Hematopoietic multipotent progenitor cell treated with erythropoietin and hydrocortisone succinate and interleukin-3 and kit ligand, for 6 days (in vitro differentiated cells): Measurements from ENCODE around the gene CLASRP.

Experiments used
- DNase-seq: peaks from one replicate; pipeline ENCODE4 v3.0.0-alpha.2; 2015

The CLASRP gene

GRCh38 chr19:45087531-45087930 lies 48.7 kb downstream of the CLASRP start:
- DNase-seq = peak; percentile 52

DNA sequence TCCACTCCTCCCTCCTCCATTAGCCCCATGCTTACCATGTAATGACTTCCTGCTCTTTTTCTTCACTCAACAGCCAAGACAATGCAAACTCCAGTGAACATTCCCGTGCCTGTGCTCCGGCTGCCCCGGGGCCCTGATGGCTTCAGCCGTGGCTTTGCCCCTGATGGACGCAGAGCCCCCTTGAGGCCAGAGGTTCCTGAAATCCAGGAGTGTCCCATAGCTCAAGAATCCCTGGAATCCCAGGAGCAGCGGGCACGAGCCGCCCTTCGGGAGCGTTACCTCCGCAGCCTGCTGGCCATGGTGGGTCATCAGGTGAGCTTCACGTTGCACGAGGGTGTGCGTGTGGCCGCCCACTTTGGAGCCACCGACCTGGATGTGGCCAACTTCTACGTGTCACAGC lies 51.2 kb downstream of the CLASRP start:
- no peak for DNase-seq

- no peak for DNase-seq
Measured at GRCh38 chr19:45090606-45091005, 51.8 kb downstream of the CLASRP start.

- DNase-seq = peak; percentile 99
Measured at GRCh38 chr19:45091031-45091923, 52.4 kb downstream of the CLASRP start.

GRCh38 chr19:45092747-45093678 lies 54.2 kb downstream of the CLASRP start, which contains the start of gene PPP1R37:
Gene PPP1R37, plus strand, starts transcription at chr19:45093179. Its CDS starts 147 bp downstream, at chr19:45093326.
- DNase-seq = peak; percentile 99

GRCh38 chr19:45094137-45094536 lies 55.3 kb downstream of the CLASRP start:
- DNase-seq = no peak

DNA sequence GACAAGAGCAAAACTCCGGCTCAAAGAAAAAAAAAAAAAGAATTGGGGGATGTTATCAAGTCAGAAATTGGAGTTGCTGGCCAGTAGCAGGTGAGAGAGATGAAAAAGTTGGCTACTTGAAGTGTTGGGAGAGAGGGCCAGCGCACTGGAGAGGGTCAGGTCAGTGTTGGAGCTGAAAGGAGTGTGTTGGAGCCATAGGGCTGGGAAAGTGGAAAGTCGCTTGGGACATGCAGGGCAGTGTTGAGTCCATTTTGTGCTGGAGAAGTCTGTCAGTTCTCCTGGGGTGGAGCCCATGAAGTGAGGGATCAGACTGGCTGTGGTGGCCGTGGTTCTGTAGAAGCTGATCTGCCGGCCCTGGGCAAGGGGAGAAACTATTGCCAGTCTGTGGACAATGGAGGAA lies 55.9 kb downstream of the CLASRP start:
- no peak for DNase-seq

DNA sequence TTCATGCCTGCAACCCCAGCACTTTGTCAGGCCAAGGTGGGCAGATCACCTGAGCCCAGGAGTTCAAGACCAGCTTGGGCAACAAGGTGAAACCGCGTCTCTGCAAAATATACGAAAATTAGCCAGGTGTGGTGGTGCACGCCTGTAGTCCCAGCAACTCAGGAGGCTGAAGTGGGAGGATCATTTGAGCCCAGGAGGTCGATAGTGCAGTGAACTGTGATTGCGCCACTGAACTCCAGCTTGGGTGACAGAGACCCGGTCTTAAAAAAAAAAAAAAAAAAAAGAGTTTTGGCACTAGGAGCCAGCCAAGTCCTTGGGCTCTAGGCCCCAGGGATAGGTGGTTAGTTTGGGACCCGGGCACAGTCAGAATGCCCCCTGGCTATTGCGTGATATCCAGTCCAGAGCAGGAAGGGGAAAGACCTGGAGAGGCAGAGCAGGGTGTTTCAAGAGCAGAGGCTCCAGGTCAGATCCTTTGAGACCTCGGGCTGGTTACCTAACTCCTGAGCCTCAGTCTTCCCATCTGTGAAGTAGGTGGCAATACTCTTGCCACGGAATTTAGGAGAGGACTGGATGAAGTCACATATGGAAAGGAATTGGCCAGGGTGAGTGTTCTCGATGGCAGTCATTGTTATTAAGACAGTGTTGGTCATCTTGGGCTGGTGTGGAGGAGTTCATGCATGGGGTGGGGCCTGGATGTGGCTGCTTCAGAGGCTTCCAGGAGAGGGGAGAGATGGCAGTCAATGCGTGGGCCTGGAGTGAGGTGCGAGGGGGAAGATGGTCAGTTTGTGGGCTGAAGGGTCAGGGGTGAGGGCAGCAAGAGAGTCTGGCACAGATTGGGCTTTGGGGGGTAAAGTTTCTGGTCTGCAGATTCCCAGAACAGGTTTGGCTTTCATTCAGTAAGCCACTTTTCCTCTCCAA lies 56.9 kb downstream of the CLASRP start:
- DNase-seq = no peak

DNA sequence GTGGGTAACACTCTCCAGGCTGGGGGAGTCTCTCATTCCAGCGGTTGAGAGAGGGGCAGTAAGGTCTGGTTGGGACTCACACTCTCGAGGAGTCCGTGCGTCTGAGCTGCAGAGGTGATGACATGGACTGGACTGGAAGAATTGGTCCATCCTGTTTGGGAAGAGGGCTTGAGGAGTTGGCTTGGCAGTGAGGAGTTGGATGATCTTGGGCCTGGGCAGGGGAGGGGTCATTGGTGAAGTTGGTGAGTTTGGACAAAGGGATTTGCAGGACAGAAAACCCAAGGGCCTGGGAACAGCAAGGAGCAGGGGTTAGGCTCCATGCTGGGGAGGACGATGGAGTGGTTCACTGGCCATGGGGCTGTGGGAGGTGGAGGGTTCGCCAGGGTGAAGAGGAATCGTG lies 57.9 kb downstream of the CLASRP start:
- no peak for DNase-seq

- no peak for DNase-seq
Measured at GRCh38 chr19:45097450-45097775, 58.6 kb downstream of the CLASRP start.

DNA sequence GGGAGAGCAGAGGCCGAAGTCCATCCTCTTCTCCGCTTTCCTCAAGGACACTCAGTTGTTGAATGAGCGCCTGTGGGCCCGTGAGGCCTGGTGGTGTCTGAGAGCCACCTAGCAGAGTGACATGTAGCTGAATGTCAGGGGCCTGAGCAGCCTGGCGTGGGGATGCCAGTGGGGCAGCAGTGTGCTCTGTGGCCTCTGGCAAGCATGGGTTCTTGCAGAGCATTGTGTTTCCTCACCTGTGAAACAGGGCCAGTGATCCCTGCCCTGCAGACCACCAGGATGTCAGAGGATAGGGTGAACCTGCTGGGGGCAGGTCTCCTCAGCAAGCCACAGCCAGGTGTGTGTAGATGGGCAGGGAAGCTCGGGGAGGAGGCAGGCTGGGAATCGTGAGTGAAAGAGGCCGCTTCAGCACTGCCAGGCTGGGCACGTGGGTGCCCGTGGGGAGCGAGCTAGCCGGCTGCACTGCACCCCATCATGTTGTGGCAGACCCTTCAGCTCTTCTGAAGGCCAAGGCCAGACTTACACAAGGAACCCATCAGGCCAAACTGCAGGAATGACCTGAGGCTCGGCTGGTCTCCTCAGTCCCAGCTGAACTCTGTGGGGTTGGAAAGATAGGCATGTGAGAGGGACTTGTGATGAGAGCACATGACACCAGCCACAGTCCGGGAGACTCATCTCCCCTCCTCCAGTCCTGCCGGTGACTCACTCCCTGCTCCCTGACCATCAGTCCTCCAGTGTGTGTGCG lies 59.1 kb downstream of the CLASRP start:
- DNase-seq = peak; percentile 30

- no peak for DNase-seq
Measured at GRCh38 chr19:45098521-45099466, 59.9 kb downstream of the CLASRP start.

DNA sequence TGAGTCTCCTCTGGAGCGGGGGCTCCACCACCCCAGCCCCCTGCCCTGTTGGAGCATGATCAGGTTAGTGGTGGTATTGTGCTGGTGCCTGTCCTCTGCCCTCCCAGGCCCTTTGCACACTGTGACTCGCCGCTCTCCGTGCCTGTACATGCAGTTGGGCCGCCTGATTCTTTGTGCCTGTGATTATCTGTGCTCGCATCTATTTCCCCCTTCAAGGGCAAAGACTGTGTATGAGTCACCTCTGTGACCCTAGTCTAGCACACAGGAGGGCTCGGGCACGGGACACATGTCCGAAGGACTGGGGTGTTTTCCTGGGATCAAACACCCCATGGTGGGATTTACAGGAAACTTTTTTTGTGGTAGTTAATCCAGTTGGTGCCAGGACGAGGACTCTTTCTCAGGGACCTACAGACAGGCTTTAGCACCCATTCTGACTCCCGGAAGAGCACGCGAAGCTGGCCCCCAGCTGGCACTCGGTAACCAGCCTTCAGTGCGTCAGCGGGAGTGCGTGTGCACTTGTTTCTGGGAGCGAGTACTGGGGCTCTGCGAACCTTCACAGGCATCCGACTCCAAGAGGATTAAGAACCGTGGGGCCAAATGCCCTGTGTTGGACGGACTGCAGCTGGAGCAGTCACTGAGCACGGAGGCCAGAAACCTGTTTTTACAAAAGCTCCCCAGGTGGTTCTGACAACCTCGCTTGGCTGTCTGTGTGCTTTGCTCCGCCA lies 60.8 kb downstream of the CLASRP start:
- no peak for DNase-seq

- DNase-seq = no peak
Measured at GRCh38 chr19:45100201-45100600, 61.4 kb downstream of the CLASRP start.

DNA sequence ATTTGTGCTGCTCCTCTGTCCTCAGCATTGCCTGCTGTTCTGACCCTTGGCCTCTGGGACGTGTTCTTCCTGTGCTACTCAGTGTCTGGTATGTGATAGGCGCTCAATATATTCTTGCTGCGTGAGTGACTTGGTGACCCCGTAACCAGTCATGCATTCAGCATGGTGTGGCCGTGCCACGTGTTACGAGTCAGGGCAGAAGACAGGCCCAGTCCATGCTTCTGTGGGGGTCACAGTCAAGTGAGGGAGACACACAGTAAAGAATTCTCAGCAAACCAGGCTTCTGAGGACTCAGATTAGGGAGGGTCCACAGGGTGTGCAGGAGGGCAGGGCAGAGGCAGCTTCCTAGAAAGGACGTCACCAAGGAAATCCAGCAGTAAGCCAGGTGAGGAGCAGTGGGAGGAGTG lies 62.0 kb downstream of the CLASRP start:
- DNase-seq = no peak

DNA sequence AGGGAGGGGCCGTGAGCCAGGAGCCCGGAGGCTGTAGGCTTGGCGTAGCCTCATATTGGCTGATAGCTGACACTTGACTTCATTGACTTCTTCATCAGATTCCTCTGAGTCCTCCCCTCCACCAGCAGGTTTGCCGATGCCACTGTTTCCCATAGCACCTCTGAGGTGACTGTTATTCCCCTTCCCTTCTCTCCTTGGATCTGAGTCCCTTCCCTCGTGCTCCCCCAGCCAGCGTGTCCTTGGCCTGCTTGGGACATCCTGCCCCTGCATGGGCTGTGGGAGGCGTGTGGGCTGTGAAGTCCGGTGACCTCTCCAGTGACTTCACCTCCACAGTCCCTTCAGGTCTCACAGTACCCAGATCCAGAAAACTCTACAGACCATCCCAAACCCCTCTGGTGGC lies 63.0 kb downstream of the CLASRP start:
- no peak for DNase-seq

GRCh38 chr19:45102481-45102880 lies 63.6 kb downstream of the CLASRP start:
- no peak for DNase-seq

GRCh38 chr19:45103156-45103507 lies 64.3 kb downstream of the CLASRP start:
- no peak for DNase-seq

DNA sequence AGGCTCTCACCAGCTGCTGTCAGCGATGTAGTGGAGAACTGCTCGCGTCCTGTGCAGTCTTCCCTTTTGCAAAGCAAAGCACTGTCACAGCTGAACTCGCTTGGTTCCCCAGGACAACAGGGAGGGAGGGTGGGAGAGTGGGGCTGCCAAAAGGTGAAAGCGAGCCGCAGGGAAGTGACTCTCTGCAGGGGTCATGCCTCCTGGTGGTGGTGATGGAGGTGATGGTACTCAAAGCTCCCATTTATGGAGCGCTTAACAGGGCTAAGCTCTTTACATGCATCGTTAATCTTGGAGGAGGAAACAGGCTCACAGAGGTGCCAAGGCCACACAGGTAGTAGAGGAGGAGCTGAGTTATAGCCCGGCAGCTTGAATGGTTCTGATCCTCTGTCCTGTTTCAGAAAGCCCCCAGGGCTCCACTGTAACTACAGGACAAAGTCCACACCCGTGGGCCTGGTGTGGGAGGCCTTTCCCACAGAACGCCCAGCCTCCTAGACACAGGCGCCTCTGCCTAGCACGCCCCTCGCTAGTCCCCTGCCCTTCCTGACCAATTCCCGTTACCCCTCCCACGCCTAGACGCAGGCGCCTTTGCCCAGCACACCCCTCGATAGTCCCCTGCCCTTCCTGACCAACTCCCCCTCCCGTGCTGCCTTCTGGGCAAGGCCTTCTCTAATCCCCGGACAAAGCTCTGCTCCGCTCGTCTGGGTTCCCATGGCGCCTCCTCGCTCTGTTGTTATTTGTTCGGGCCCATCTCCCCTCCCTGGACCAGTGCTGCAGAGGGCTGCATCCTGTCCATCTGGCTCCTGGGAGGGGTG lies 64.9 kb downstream of the CLASRP start:
- no peak for DNase-seq
